Measurements from ENCODE around the gene ADH4. TPM values are rescaled to one million over a fixed set of nuclear protein-coding genes. Genes with fewer than 3 reads are reported as not detected.
A peak's percentile ranks its signal among the peaks of the same experiment; 100 is the strongest.

ADH4 gene
- total and polyA plus RNA-seq, 10 of the 15 experiments (the other 5 are each of a cell fraction or from before 2014, with no cell fraction given) = not detected

GRCh38 chr4:99088481-99089365 lies 55.4 kb downstream of the ADH4 start, which contains the start of gene ADH5 (continued):
- TF ChIP-seq, protein P1, sequence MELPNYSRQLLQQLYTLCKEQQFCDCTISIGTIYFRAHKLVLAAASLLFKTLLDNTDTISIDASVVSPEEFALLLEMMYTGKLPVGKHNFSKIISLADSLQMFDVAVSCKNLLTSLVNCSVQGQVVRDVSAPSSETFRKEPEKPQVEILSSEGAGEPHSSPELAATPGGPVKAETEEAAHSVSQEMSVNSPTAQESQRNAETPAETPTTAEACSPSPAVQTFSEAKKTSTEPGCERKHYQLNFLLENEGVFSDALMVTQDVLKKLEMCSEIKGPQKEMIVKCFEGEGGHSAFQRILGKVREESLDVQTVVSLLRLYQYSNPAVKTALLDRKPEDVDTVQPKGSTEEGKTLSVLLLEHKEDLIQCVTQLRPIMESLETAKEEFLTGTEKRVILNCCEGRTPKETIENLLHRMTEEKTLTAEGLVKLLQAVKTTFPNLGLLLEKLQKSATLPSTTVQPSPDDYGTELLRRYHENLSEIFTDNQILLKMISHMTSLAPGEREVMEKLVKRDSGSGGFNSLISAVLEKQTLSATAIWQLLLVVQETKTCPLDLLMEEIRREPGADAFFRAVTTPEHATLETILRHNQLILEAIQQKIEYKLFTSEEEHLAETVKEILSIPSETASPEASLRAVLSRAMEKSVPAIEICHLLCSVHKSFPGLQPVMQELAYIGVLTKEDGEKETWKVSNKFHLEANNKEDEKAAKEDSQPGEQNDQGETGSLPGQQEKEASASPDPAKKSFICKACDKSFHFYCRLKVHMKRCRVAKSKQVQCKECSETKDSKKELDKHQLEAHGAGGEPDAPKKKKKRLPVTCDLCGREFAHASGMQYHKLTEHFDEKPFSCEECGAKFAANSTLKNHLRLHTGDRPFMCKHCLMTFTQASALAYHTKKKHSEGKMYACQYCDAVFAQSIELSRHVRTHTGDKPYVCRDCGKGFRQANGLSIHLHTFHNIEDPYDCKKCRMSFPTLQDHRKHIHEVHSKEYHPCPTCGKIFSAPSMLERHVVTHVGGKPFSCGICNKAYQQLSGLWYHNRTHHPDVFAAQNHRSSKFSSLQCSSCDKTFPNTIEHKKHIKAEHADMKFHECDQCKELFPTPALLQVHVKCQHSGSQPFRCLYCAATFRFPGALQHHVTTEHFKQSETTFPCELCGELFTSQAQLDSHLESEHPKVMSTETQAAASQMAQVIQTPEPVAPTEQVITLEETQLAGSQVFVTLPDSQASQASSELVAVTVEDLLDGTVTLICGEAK (IDR thresholded peaks at IDR 0.05; ENCODE audit: borderline replicate concordance) = peak; percentile 62; the same call in 1 of the 2 replicates
- TF ChIP-seq BHLHE40 (IDR thresholded peaks at IDR 0.05; ENCODE audit: borderline replicate concordance in 1 of 2, low read depth in 2 of 2, low read length in 1 of 2) = peak; percentile 26 to 55; a peak in 2 of 4 replicates
- TF ChIP-seq, protein P2, sequence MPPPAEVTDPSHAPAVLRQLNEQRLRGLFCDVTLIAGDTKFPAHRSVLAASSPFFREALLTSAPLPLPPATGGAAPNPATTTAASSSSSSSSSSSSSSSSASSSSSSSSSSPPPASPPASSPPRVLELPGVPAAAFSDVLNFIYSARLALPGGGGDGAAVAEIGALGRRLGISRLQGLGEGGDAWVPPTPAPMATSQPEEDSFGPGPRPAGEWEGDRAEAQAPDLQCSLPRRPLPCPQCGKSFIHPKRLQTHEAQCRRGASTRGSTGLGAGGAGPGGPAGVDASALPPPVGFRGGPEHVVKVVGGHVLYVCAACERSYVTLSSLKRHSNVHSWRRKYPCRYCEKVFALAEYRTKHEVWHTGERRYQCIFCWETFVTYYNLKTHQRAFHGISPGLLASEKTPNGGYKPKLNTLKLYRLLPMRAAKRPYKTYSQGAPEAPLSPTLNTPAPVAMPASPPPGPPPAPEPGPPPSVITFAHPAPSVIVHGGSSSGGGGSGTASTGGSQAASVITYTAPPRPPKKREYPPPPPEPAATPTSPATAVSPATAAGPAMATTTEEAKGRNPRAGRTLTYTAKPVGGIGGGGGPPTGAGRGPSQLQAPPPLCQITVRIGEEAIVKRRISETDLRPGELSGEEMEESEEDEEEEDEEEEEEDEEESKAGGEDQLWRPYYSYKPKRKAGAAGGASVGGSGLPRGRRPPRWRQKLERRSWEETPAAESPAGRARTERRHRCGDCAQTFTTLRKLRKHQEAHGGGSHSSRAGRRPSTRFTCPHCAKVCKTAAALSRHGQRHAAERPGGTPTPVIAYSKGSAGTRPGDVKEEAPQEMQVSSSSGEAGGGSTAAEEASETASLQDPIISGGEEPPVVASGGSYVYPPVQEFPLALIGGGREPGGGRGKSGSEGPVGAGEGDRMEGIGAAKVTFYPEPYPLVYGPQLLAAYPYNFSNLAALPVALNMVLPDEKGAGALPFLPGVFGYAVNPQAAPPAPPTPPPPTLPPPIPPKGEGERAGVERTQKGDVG (CRISPR knock-in tag; IDR thresholded peaks at IDR 0.05) = no peak
- TF ChIP-seq SMARCA5 (IDR thresholded peaks at IDR 0.05) = no peak
- no peak for TF ChIP-seq ZNF622 (IDR thresholded peaks at IDR 0.05)
- TF ChIP-seq FOXM1 (IDR thresholded peaks at IDR 0.05; ENCODE audit: low read depth, low read length) = no peak
- TF ChIP-seq MLLT1 (IDR thresholded peaks at IDR 0.05) = peak; percentile 13; the same call in 1 of the 2 replicates
- TF ChIP-seq NRF1 (conservative IDR thresholded peaks at IDR 0.05; ENCODE audit: low read depth, low read length) = peak; percentile 27; the same call in 1 of the 2 replicates
- 0 out of 2 replicates have a peak, but pooled peaks have one; percentile 35 for TF ChIP-seq NBN (IDR thresholded peaks at IDR 0.05)
- no peak for TF ChIP-seq NR2C1 (IDR thresholded peaks at IDR 0.05)
- 0 out of 3 replicates have a peak, but pooled peaks of 1 of the 2 experiments have one; percentile 21 for TF ChIP-seq EGR1 (IDR thresholded peaks at IDR 0.05; ENCODE audit: borderline replicate concordance in 1 of 2, low read depth in 2 of 2, low read length in 2 of 2)
- no peak for TF ChIP-seq PAX8 (IDR thresholded peaks at IDR 0.05)
- TF ChIP-seq ATF7 (IDR thresholded peaks at IDR 0.05; ENCODE audit: low read depth) = no peak
- TF ChIP-seq KAT2A (conservative IDR thresholded peaks at IDR 0.05; ENCODE audit: control insufficient read depth, low read depth, low read length) = no peak
- no peak for TF ChIP-seq CEBPB (IDR thresholded peaks at IDR 0.05; ENCODE audit: borderline replicate concordance in 1 of 2, low read depth in 2 of 2, low read length in 2 of 2)
- no peak for TF ChIP-seq CHD4 (IDR thresholded peaks at IDR 0.05)
- TF ChIP-seq EED (IDR thresholded peaks at IDR 0.05; ENCODE audit: low read depth) = peak; percentile 37; the same call in 1 of the 2 replicates
- no peak for TF ChIP-seq YBX1 (IDR thresholded peaks at IDR 0.05)
